PC-3 (cell line): ENCODE results near the gene ANKH. TPM values are rescaled to one million over a fixed set of nuclear protein-coding genes. Genes with fewer than 3 reads are reported as not detected.

ENCODE experiments used
- ATAC-seq: fragments of 200-7000 bp; cut with Tn5 transposase; 2 replicates; pipeline ENCODE4 v1.9.1; 2020; ENCODE audit warnings: mild to moderate bottlenecking, moderate library complexity
- BruUV-seq: library from RNA; stranded (reverse); fragments of 400-500 nt; replicated peaks from 2 replicates; lab custom pipeline; 2021; lab: Mats Ljungman, UMichigan
- CTCF ChIA-PET: fragments of 300-600 bp; sonication (Branson Sonifier 250); formaldehyde crosslinking; loops from one replicate; lab custom pipeline; 2022; ENCODE audit warnings: antibody characterized with exemption; lab: Charles Lee
- POLR2A ChIA-PET: fragments of 300-600 bp; sonication (Branson Sonifier 250); formaldehyde crosslinking; loops from one replicate; lab custom pipeline; 2022; ENCODE audit warnings: antibody characterized with exemption; ENCODE audit not compliant: unreplicated experiment; lab: Charles Lee
- DNase-seq: peaks from one replicate; pipeline ENCODE4 v3.0.0-alpha.2; 2015
- H2AFZ ChIP-seq: fragments of 300-600 bp; sonication (generic); 2 replicates; pipeline ENCODE4 v1.6.0; 2016; ENCODE audit warnings: antibody characterized with exemption, low read length
- H3F3A ChIP-seq: fragments of 300-600 bp; sonication (generic); one replicate; pipeline ENCODE4 v1.6.0; 2017; ENCODE audit warnings: antibody characterized with exemption, low read length, control low read depth, mild to moderate bottlenecking; ENCODE audit not compliant: unreplicated experiment
- H3K27ac ChIP-seq: fragments of 300-600 bp; sonication (generic); 2 replicates; pipeline ENCODE4 v1.5.1; 2016; ENCODE audit warnings: mild to moderate bottlenecking, low read length
- H3K27me3 ChIP-seq: fragments of 300-600 bp; sonication (generic); 2 replicates; pipeline ENCODE4 v1.6.1; 2016; ENCODE audit warnings: low read length, mixed read lengths
- H3K36me3 ChIP-seq: fragments of 300-600 bp; sonication (generic); 2 replicates; pipeline ENCODE4 v1.6.1; 2016; ENCODE audit warnings: low read depth, mixed run types, low read length, mixed read lengths
- H3K4me1 ChIP-seq: fragments of 300-600 bp; sonication (generic); 2 replicates; pipeline ENCODE4 v1.5.1; 2016; ENCODE audit warnings: low read length; ENCODE audit not compliant: insufficient read depth
- H3K4me2 ChIP-seq: fragments of 300-600 bp; sonication (generic); 2 replicates; pipeline ENCODE4 v1.6.0; 2016; ENCODE audit warnings: low read length
- H3K4me3 ChIP-seq: fragments of 300-600 bp; sonication (generic); 2 replicates; pipeline ENCODE4 v1.5.1; 2016; ENCODE audit warnings: mild to moderate bottlenecking, low read length, mixed read lengths
- H3K79me2 ChIP-seq: fragments of 300-600 bp; sonication (generic); 2 replicates; pipeline ENCODE4 v1.6.1; 2017; ENCODE audit warnings: low read length, mixed read lengths
- H3K9ac ChIP-seq: fragments of 300-600 bp; sonication (generic); 2 replicates; pipeline ENCODE4 v1.6.0; 2016; ENCODE audit warnings: mild to moderate bottlenecking, low read length
- H3K9me2 ChIP-seq: fragments of 300-600 bp; sonication (generic); replicated peaks from 2 replicates; pipeline ENCODE4 v1.6.1; 2016; ENCODE audit warnings: mixed run types, low read length, mixed read lengths
- H3K9me3 ChIP-seq: fragments of 300-600 bp; sonication (generic); 2 replicates; pipeline ENCODE4 v1.6.1; 2016; ENCODE audit warnings: low read length, mixed read lengths
- H4K20me1 ChIP-seq: fragments of 300-600 bp; sonication (generic); 2 replicates; pipeline ENCODE4 v1.6.1; 2016; ENCODE audit warnings: low read length, mixed read lengths
- EZH2 ChIP-seq: fragments of 300-600 bp; sonication (generic); IDR thresholded peaks from one replicate; pipeline ENCODE4 v1.6.1; 2017; ENCODE audit warnings: antibody characterized with exemption, mild to moderate bottlenecking, low read length; ENCODE audit not compliant: unreplicated experiment
- EZH2phosphoT487 ChIP-seq: fragments of 300-600 bp; sonication (generic); IDR thresholded peaks from 2 replicates; pipeline ENCODE4 v1.6.1; 2018; ENCODE audit warnings: mild to moderate bottlenecking, antibody characterized with exemption, low read length, borderline replicate concordance
- intact Hi-C: fragments of 100-400 bp; cut with micrococcal nuclease; formaldehyde crosslinking; loops from 2 replicates; pipeline ENCODE4 v1.9.0; 2023
- total RNA-seq: library from RNA; depleted of rRNA; stranded (reverse); fragments of >200 nt; gene quantifications from 2 replicates; pipeline ENCODE4 v1.2.3, GENCODE V29; 2014
- TF ChIP-seq, protein P1 (sequence below): fragments of 300-600 bp; sonication (generic); conservative IDR thresholded peaks from 2 replicates; pipeline ENCODE4 v1.5.1; 2017; ENCODE audit warnings: antibody characterized with exemption, low read depth, mild to moderate bottlenecking, low read length

Gene ANKH
- total RNA-seq, 1 experiment from 2014 or later = 11.6 TPM

DNA sequence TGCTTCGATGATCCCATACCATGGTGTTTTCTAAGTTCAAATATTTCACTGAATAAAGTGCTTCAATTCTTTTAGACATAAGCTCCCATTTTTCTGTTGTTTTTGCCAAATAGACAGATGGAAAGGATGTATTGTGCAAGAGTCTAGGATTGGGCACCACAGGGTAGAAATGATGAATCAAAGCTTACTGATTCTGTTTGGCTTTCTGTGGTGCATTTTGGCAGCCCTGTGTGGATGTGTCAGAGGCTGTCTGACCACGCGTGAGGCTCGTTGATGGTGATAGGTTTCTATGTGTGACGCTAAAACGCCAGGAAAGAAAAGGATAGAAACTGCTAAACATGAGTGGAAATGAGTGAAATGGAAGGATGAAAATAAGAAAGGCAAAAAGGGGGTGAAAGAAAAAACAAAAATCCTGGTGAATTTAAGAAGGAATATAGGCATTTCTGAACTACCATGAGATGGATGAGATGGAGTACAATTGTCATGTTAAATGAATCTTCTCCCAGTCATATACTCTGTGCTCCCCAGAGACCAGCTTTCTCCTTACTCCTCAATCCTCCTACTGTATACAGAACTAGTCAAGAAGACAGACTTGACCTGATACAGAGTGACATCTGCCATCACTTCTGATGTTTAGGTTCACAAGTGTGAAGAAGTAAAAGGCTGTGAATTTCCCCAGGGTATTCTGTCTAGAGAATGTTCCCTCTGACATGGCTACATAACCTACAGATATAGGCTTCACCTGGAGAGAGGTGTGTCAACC, 54.4 kb downstream of the ANKH start:
- Histone ChIP-seq H2AFZ (no peak overlapping the region), H3K4me1 (peaks cover 22% of the 10 kb centered on the region), H3K27me3 (no peaks in the 10 kb centered on the region), H3K4me2 (peak overlapping the region; percentile 61), H3F3A (no peaks in the 10 kb centered on the region), H4K20me1 (no peaks in the 10 kb centered on the region), H3K36me3 (no peaks in the 10 kb centered on the region), H3K9me2 (no peaks in the 10 kb centered on the region), H3K9me3 (no peaks in the 10 kb centered on the region), H3K9ac (peak overlapping the region; percentile 46; the same call in 1 of the 2 replicates), H3K79me2 (no peaks in the 10 kb centered on the region), H3K27ac (peak overlapping the region; percentile 77), H3K4me3 (no peak overlapping the region)
- no TSS peak for BruUV-seq
- ATAC-seq (peak; percentile 73), DNase-seq (peak; percentile 81)
- intact Hi-C loops = loop anchor here (10.0 kb wide), 1 partner anchor 48 kb away; no protein-coding TSS in a partner anchor
- CTCF ChIA-PET = no interaction called here
- TF ChIP-seq EZH2phosphoT487 = no peak
- POLR2A ChIA-PET = no interaction called here

- Histone ChIP-seq H3K4me1 (peaks cover 23% of the 10 kb centered on the region), H3K79me2 (no peaks in the 10 kb centered on the region), H3K27ac (peak overlapping the region; percentile 77), H4K20me1 (no peaks in the 10 kb centered on the region), H3K9me2 (no peaks in the 10 kb centered on the region), H3K9ac (peak overlapping the region; percentile 46; the same call in 1 of the 2 replicates), H3K27me3 (no peaks in the 10 kb centered on the region), H3F3A (no peaks in the 10 kb centered on the region), H3K36me3 (no peaks in the 10 kb centered on the region), H3K4me3 (no peak overlapping the region), H3K9me3 (no peaks in the 10 kb centered on the region), H2AFZ (no peak overlapping the region), H3K4me2 (peak overlapping the region; percentile 61)
- intact Hi-C loops = loop anchor here (10.0 kb wide), 1 partner anchor 48 kb away; no protein-coding TSS in a partner anchor
- ChIA-PET CTCF (no interaction called here), POLR2A (no interaction called here)
- BruUV-seq = no TSS peak
- DNase-seq (peak; percentile 63), ATAC-seq (no peak; the same call in 1 of the 2 replicates)
- TF ChIP-seq EZH2 (no peak), EZH2phosphoT487 (no peak)
- TF ChIP-seq, protein P1, sequence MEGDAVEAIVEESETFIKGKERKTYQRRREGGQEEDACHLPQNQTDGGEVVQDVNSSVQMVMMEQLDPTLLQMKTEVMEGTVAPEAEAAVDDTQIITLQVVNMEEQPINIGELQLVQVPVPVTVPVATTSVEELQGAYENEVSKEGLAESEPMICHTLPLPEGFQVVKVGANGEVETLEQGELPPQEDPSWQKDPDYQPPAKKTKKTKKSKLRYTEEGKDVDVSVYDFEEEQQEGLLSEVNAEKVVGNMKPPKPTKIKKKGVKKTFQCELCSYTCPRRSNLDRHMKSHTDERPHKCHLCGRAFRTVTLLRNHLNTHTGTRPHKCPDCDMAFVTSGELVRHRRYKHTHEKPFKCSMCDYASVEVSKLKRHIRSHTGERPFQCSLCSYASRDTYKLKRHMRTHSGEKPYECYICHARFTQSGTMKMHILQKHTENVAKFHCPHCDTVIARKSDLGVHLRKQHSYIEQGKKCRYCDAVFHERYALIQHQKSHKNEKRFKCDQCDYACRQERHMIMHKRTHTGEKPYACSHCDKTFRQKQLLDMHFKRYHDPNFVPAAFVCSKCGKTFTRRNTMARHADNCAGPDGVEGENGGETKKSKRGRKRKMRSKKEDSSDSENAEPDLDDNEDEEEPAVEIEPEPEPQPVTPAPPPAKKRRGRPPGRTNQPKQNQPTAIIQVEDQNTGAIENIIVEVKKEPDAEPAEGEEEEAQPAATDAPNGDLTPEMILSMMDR = no peak
Observed at GRCh38 chr5:14816374-14816998, 55.1 kb downstream of the ANKH start.

DNA sequence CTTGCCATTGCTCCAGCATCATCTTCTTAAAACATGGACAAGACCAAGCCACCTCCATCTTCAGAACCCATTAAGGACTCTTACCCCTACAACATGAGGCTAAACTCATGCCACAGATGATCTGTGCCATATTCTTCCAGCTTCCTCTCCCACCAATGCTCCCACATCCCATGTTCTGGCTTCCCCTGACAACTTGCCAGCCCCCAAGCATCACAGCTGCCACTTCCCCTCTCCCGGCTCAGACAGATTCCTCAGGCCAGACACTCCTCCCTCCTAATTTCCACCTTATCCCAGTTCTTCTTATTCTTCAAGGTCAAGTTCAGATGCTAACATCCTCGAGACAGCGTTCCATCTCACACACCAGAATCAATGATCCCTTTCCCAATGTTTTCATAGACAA, 57.8 kb downstream of the ANKH start:
- no peaks in the 10 kb centered on the region for H3F3A ChIP-seq
- H3K4me3 ChIP-seq = no peak overlapping the region
- POLR2A ChIA-PET = no interaction called here
- BruUV-seq = no TSS peak
- H3K9me3 ChIP-seq = no peaks in the 10 kb centered on the region
- no peaks in the 10 kb centered on the region for H3K79me2 ChIP-seq
- H4K20me1 ChIP-seq = no peaks in the 10 kb centered on the region
- intact Hi-C loops = loop anchor here (10.0 kb wide), 1 partner anchor 51 kb away; no protein-coding TSS in a partner anchor
- peaks cover 43% of the 10 kb centered on the region for H3K4me1 ChIP-seq
- H3K9ac ChIP-seq = no peak overlapping the region
- H3K36me3 ChIP-seq = no peaks in the 10 kb centered on the region
- H2AFZ ChIP-seq = no peak overlapping the region
- TF ChIP-seq EZH2 (no peak), EZH2phosphoT487 (no peak)
- TF ChIP-seq, protein P1 = no peak
- H3K4me2 ChIP-seq = no peak overlapping the region
- H3K27me3 ChIP-seq = no peaks in the 10 kb centered on the region
- H3K27ac ChIP-seq = no peak overlapping the region
- CTCF ChIA-PET = no interaction called here
- DNase-seq (no peak), ATAC-seq (no peak)
- H3K9me2 ChIP-seq = no peaks in the 10 kb centered on the region
